HG02884 (cell line): ENCODE data around the gene IBA57.
A peak's percentile ranks its signal among the peaks of the same experiment; 100 is the strongest.

Experiments used
- ATAC-seq: cut with Tn5 transposase; IDR thresholded peaks from one replicate; pipeline ENCODE4 v1.9.1; 2021; ENCODE audit warnings: mild to moderate bottlenecking, moderate library complexity; ENCODE audit not compliant: unreplicated experiment

The IBA57 gene

GRCh38 chr1:228165372-228166169 is at the start of gene IBA57:
Gene IBA57 (plus strand): TSS chr1:228165804. CDS start chr1:228165817, 13 bp downstream.
- ATAC-seq = peak; percentile 79

DNA sequence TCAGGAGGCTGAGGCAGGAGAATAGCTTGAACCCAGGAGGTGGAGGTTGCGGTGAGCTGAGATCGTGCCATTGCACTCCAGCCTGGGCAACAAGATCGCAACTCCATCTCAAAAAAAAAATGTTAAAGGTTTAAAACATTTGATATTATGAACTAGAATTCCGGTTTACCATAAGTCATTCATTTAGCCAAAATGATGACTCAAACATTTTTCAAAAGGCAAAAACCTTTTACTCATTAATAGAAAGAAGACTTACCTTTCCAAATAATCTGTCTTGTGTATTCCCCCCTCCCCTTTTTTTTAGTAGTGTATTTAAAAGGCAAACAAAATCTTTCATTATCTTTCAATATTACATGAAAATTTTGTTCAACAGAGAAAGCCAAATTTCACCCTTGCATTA is 48.3 kb upstream of the IBA57 start:
- ATAC-seq = no peak

- ATAC-seq = no peak
These were observed 47.6 kb upstream of the IBA57 start for GRCh38 chr1:228118040-228118439.

GRCh38 chr1:228120351-228120750 is 45.3 kb upstream of the IBA57 start:
- ATAC-seq = no peak

GRCh38 chr1:228120857-228121489 is 44.6 kb upstream of the IBA57 start:
- ATAC-seq = no peak

DNA sequence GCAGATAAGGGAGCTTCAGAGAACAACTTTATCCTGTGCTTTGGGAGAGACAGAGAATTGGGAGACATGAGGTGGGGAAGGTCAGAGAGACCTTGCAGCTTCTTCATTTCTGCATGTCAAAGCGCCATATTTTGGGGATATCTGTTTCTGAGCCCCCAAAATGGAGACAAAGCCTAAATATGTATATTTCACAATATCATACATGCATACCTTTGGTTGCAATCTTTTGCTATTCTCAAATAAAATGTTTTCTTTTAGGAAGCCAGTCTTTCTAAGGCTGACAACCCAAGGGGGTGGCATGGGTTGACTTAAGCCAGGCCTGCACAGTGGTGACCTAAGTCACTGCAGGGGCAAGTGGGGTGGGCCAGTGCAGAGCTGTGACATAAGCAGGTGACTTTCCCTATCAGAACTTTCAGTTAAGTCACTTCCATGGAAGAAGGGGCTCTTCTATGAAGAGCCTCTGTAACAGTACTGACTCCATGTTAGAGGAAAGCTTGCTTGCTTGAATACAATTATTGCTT is 42.6 kb upstream of the IBA57 start:
- ATAC-seq = no peak

DNA sequence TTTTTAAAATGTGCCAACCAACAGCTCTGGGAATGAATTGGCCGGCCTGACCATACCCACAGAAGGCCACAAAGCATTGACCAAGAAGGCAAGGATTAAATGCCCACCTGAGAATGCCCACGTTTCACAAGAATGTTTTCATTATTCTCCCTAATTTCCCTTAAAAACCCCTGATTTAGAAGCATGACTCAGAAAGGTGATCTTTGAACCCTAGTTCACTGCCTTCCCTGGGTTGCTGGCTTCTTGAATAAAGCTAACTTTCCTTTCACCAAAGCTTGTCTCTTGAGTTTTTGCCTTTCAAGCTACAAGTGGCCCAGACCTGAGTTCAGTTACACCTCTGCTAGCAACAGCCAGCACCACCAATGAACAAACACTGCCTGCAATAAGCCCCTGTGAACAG is 42.1 kb upstream of the IBA57 start:
- no peak for ATAC-seq

DNA sequence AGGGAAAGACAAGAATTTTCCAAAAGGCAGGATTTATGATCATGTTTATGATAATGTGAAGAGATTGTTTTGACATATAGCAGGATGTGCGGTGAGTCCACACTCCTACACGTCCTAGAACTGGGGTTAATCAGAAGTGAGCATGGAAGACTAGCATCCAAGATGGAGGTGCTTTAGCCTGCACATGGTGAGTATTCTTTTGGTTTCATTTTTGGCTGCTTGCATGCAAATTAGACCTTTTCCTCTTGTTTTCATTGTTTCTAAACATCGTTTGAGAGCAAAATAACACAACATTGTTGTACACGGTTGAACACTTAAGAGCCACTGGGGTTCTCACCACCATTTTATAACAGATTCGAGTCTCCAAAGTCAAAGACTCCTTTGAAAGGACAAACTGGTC is 40.4 kb upstream of the IBA57 start:
- ATAC-seq = no peak

DNA sequence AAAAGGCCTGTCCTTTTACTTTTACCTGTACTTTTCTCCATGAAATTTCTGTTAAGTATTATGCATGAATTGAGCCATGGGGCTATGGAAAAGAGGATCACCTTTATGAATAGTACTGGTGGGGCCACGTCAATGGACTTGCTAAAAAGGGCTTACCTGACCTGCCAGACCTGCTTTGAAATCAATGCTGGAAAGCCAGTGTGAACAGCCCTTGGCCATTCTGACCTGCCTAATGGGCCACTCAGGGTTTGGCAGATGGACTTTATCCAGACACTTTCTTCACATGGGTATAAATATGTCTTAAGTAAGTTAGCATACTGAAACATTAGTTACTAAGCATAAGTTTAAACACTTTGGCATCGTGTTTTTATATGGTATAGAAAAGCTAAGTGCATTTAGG is 33.8 kb upstream of the IBA57 start:
- no peak for ATAC-seq

DNA sequence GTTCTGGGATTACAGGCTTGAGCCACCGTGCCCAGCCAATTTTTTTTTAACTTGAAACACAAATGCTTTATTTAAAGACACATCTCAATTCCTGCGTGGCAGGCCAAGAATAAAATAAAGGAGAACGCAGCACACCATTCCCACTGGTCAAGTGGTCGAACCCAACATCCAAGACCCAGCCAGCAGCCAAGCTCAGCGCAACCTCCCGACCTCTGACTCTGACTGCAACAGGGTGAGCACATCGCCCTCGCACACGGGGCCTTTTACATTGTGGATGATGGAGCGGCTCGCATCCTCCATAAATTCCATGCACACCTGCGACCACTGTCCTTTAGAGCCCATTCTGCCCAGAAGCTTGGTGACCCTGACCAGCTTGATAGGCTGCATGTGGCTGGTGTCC is 31.0 kb upstream of the IBA57 start:
- no peak for ATAC-seq

DNA sequence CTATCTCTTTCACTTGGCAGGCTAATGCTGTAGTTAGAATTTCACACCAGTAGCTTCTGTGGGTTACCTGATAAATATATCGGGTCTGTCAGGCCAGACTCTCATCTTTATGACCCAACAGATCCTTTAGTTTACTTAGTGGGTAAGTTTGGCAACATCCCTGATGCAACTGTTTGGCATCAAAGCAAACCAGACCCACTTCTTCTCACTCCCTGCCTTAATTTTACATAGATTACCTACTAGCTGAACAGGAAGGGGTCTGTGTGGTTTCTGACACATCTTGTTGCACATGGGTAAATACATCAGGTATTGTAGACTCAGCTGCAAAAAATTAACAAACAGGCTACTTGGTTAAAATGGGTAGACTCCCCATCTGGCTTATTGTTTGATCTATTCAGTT is 28.7 kb upstream of the IBA57 start:
- no peak for ATAC-seq

- ATAC-seq = no peak
These were observed 26.1 kb upstream of the IBA57 start for GRCh38 chr1:228139406-228139930.

DNA sequence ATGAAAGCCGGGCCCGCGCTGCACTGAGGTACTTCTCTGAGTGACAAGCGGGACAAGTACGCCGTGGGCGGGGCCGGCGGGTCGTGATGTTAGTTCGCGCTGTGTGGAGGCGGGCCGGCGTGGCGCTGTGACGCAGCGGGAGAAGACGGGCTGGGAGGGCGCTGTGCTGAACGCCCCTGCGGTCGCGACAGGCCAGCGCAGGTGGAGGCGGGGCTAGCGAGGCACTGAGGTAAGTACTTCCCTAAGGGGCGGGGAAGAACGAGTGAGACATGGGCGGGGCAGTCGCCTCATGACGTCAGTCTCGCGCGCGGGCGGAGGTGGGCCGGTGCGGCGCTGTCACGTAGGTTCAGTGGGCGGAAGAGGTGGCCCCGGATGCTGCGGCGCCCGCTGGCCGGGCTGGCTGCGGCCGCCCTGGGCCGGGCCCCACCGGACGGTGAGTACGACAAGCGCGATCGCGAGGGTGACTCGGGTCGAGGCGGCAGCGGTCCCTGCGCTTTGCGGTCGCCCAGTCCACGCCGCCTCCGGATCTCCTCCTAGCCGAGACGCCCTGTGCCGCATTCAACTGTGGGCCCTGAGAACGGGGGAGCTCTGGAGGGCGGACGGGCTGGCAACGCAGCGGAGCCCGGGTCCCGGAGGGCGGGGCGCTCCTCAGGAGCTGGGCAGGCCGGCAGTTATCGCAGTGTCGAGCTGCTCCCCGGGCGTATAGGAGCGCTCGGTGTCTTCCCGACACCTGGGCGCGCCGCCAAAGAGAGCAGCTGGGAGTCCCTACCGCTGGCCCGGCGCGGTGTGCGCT is 25.5 kb upstream of the IBA57 start, which contains the start of gene GUK1:
Gene GUK1, plus strand, starts transcription at position 349 of the 793 bp plus-strand sequence. Its CDS starts 24 bp downstream, at position 373.
- peak; percentile 90 for ATAC-seq

DNA sequence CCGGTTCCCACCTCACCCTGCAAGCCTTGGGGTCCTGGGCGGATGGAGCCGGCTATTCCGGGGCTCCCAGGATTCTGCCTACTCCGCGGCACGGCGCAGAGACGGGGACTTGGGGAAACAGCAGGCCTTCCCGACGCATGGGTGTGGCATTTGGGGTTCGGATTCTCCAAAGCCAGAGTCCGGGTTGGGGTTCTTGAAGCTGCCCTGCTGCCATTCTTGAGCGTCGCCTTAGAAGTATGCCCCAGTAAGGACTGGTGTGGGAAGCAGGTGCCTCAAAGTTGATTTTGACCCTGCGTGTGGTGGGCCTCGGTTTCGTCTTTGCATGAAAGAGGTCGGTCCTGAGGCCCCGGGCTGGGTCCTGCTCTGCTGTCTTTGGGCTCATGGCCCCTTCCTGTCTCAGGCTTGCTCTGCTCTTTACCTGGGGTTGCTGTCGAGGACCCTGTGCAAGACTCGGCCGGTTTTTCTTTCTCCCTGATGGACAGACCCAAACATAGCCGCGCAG is 24.8 kb upstream of the IBA57 start:
- no peak for ATAC-seq

GRCh38 chr1:228141226-228142044 is 24.2 kb upstream of the IBA57 start:
- ATAC-seq = no peak

- no peak for ATAC-seq
These were observed 23.4 kb upstream of the IBA57 start for GRCh38 chr1:228142155-228142691.

GRCh38 chr1:228142701-228143136 is 22.9 kb upstream of the IBA57 start:
- no peak for ATAC-seq

DNA sequence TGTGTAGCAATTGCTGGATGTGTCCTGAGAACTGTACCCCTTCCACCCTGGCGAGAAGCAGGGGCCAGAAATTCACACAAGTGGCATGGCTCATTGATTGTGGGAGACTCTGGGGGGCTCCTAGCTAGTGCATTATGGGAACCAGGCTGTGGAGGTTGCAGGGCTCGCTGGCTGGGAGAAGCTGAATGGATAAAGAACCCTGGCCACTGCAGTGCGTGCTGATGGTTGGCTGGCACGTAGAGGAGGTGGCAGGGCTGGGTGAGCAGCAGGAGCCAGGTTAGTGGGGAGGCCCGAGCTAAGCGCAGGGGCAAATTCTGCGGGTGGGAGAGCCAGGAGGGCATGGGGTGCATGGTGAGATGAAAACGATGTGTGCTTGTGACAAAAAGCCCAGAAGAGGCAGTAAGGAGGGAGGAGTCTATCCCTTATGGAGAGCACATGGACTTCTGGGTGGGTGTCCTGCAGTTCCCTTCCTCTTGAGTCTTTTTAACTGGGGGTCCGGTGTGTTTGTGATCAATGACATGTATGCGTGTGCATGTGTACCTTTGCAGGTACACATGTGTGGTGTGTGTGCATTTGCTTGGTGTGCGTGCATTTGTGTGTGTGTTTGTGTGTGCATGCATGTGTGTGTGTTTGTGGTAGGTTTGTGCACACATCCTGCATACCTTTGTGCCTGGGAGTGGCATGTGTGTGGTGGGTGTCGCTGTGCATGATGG is 22.0 kb upstream of the IBA57 start:
- no peak for ATAC-seq
